Activated CD8-positive, alpha-beta memory T cell treated with anti-CD3 and anti-CD28 coated beads, Interleukin-2, amount 10 ng/mL, durations not matched to agents 7 days and 5 days (primary cell): ENCODE measurements around the gene FARS2. TPM values are rescaled to one million over a fixed set of nuclear protein-coding genes. Genes with fewer than 3 reads are reported as not detected.
"Not testable (repeated sequence)": the region's sequence is repeated elsewhere in the genome, so short reads cannot be mapped to it uniquely, and the experiment has no call there.

Source experiments
- ATAC-seq: fragments of 150-1000 bp; cut with Tn5 transposase; one replicate; pipeline ENCODE4 v1.10.0; 2021; ENCODE audit warnings: moderate library complexity
- CTCF ChIA-PET: fragments of 350-600 bp; sonication (Branson Sonifier 250); formaldehyde crosslinking; loops from one replicate; lab custom pipeline; 2021; ENCODE audit warnings: antibody characterized with exemption; lab: Charles Lee
- DNase-seq: peaks from one replicate; pipeline ENCODE4 v3.0.0-alpha.2; 2020
- H3K27ac Mint-ChIP-seq: one replicate; pipeline ENCODE4 v1.8.0; 2021; ENCODE audit warnings: mild to moderate bottlenecking, mixed read lengths
- H3K27me3 Mint-ChIP-seq: one replicate; pipeline ENCODE4 v1.8.0; 2021; ENCODE audit warnings: mixed read lengths
- H3K36me3 Mint-ChIP-seq: one replicate; pipeline ENCODE4 v1.8.0; 2021; ENCODE audit warnings: mild to moderate bottlenecking, mixed read lengths
- H3K4me1 Mint-ChIP-seq: one replicate; pipeline ENCODE4 v1.8.0; 2021; ENCODE audit warnings: mixed read lengths
- H3K4me3 Mint-ChIP-seq: one replicate; pipeline ENCODE4 v1.8.0; 2021; ENCODE audit warnings: mild to moderate bottlenecking, moderate library complexity, mixed read lengths
- H3K9me3 Mint-ChIP-seq: one replicate; pipeline ENCODE4 v1.8.0; 2022; ENCODE audit warnings: low read depth, mixed read lengths
- total RNA-seq, 2 experiments: library from RNA; stranded (reverse); gene quantifications; one replicate each; pipeline ENCODE4 v1.2.3, GENCODE V29; 2021

FARS2 gene
- total RNA-seq, 2 experiments from 2014 or later, result 23.2 to 28.3 TPM

GRCh38 chr6:5796555-5796954 is 535.2 kb downstream of the FARS2 start:
- H3K4me1 Mint-ChIP-seq, H3K36me3 Mint-ChIP-seq, H3K27me3 Mint-ChIP-seq, ATAC-seq, DNase-seq, CTCF ChIA-PET, H3K27ac Mint-ChIP-seq, H3K4me3 Mint-ChIP-seq, H3K9me3 Mint-ChIP-seq: not testable (repeated sequence)

- H3K27ac Mint-ChIP-seq, H3K4me1 Mint-ChIP-seq, H3K4me3 Mint-ChIP-seq, ATAC-seq, H3K27me3 Mint-ChIP-seq, H3K36me3 Mint-ChIP-seq, DNase-seq, H3K9me3 Mint-ChIP-seq: not testable (repeated sequence)
- CTCF ChIA-PET, result interaction anchor here (0.5 kb wide), 1 partner anchor 155 kb away, joined by 4 read pairs; no protein-coding TSS in a partner anchor
These were observed 545.1 kb downstream of the FARS2 start for GRCh38 chr6:5806406-5806805.

- H3K9me3 Mint-ChIP-seq, result peaks cover 4% of the 10 kb centered on the region
- H3K36me3 Mint-ChIP-seq, result peaks cover 5% of the 10 kb centered on the region
- no peaks in the 10 kb centered on the region for H3K27me3 Mint-ChIP-seq
- no peak overlapping the region for H3K27ac Mint-ChIP-seq
- H3K4me1 Mint-ChIP-seq, result peaks cover 19% of the 10 kb centered on the region
- DNase-seq (no peak), ATAC-seq (peak; percentile 36)
- CTCF ChIA-PET, result no interaction called here
- H3K4me3 Mint-ChIP-seq, result no peak overlapping the region
These were observed 548.1 kb downstream of the FARS2 start for GRCh38 chr6:5809450-5809849.

GRCh38 chr6:5811997-5812396 is 550.7 kb downstream of the FARS2 start:
- no peaks in the 10 kb centered on the region for H3K36me3 Mint-ChIP-seq
- H3K4me3 Mint-ChIP-seq, result no peak overlapping the region
- ATAC-seq (no peak), DNase-seq (no peak)
- H3K27me3 Mint-ChIP-seq, result no peaks in the 10 kb centered on the region
- H3K9me3 Mint-ChIP-seq, result no peaks in the 10 kb centered on the region
- H3K4me1 Mint-ChIP-seq, result peaks cover 19% of the 10 kb centered on the region
- CTCF ChIA-PET, result no interaction called here
- no peak overlapping the region for H3K27ac Mint-ChIP-seq

- Mint-ChIP-seq H3K36me3 (no peaks in the 10 kb centered on the region), H3K27ac (peak overlapping the region; percentile 2), H3K9me3 (no peaks in the 10 kb centered on the region), H3K27me3 (no peaks in the 10 kb centered on the region), H3K4me3 (peak overlapping the region; percentile 9), H3K4me1 (peaks cover 19% of the 10 kb centered on the region)
- CTCF ChIA-PET, result interaction anchor here (1.1 to 1.3 kb wide), 2 partner anchors 59 to 342 kb away, joined by 3 read pairs; no protein-coding TSS in a partner anchor
- peak; percentile 33 for ATAC-seq
- DNase-seq, result no peak
These were observed 552.3 kb downstream of the FARS2 start for GRCh38 chr6:5813625-5814027.

GRCh38 chr6:5814116-5814515 is 552.8 kb downstream of the FARS2 start:
- CTCF ChIA-PET, result interaction anchor here (1.3 kb wide), 1 partner anchor 58 kb away, joined by 3 read pairs; no protein-coding TSS in a partner anchor
- Mint-ChIP-seq H3K9me3 (no peaks in the 10 kb centered on the region), H3K27ac (no peak overlapping the region), H3K4me1 (peaks cover 19% of the 10 kb centered on the region), H3K36me3 (no peaks in the 10 kb centered on the region), H3K4me3 (peak overlapping the region; percentile 9), H3K27me3 (no peaks in the 10 kb centered on the region)
- ATAC-seq, result no peak
- DNase-seq, result no peak

GRCh38 chr6:5814901-5815300 is 553.6 kb downstream of the FARS2 start:
- DNase-seq (no peak), ATAC-seq (no peak)
- peaks cover 14% of the 10 kb centered on the region for H3K4me1 Mint-ChIP-seq
- H3K27ac Mint-ChIP-seq, result no peak overlapping the region
- no peaks in the 10 kb centered on the region for H3K9me3 Mint-ChIP-seq
- no peaks in the 10 kb centered on the region for H3K36me3 Mint-ChIP-seq
- no peak overlapping the region for H3K4me3 Mint-ChIP-seq
- no peaks in the 10 kb centered on the region for H3K27me3 Mint-ChIP-seq
- CTCF ChIA-PET, result no interaction called here

GRCh38 chr6:5817869-5818268 is 556.6 kb downstream of the FARS2 start:
- peaks cover 11% of the 10 kb centered on the region for H3K4me1 Mint-ChIP-seq
- no peak for ATAC-seq
- no peak overlapping the region for H3K4me3 Mint-ChIP-seq
- H3K9me3 Mint-ChIP-seq, result no peaks in the 10 kb centered on the region
- no peak overlapping the region for H3K27ac Mint-ChIP-seq
- H3K36me3 Mint-ChIP-seq, result no peaks in the 10 kb centered on the region
- CTCF ChIA-PET, result interaction anchor here (2.1 kb wide), 1 partner anchor 15 kb away, joined by 6 read pairs; no protein-coding TSS in a partner anchor
- no peaks in the 10 kb centered on the region for H3K27me3 Mint-ChIP-seq
- DNase-seq, result no peak

GRCh38 chr6:5818959-5819358 is 557.6 kb downstream of the FARS2 start:
- no peaks in the 10 kb centered on the region for H3K36me3 Mint-ChIP-seq
- peaks cover 4% of the 10 kb centered on the region for H3K4me1 Mint-ChIP-seq
- H3K4me3 Mint-ChIP-seq, result no peak overlapping the region
- H3K27ac Mint-ChIP-seq, result no peak overlapping the region
- DNase-seq (no peak), ATAC-seq (no peak)
- H3K9me3 Mint-ChIP-seq, result no peaks in the 10 kb centered on the region
- H3K27me3 Mint-ChIP-seq, result no peaks in the 10 kb centered on the region
- CTCF ChIA-PET, result interaction anchor here (2.1 kb wide), 1 partner anchor 14 kb away, joined by 6 read pairs; no protein-coding TSS in a partner anchor

Other genes starting within 250 kb of the FARS2 start
- gene PPP1R3G, start 176.2 kb upstream of the FARS2 start, total RNA-seq, result not detected
- gene LYRM4, start 563 bp upstream of the FARS2 start, total RNA-seq, result 10 to 100 TPM; 36.4 to 39.6 TPM